Endothelial cell of umbilical vein (primary cell): ENCODE results near the gene RNF19B. TPM values are rescaled to one million over a fixed set of nuclear protein-coding genes. Genes with fewer than 3 reads are reported as not detected.

ENCODE experiments used
- BruUV-seq: library from RNA; stranded (reverse); fragments of 400-500 nt; replicated peaks from 2 replicates; lab custom pipeline; 2021; lab: Mats Ljungman, UMichigan
- CTCF ChIA-PET: fragments of 300-600, 350-600 bp; sonication (Branson Sonifier 250); formaldehyde crosslinking; loops from one replicate; lab custom pipeline; 2021; ENCODE audit warnings: antibody characterized with exemption, inconsistent platforms; lab: Charles Lee
- POLR2A ChIA-PET: fragments of 300-600, 350-600 bp; sonication (Branson Sonifier 250); formaldehyde crosslinking; loops from one replicate; lab custom pipeline; 2021; ENCODE audit warnings: antibody characterized with exemption, inconsistent platforms; lab: Charles Lee
- DNase-seq: peaks from one replicate; pipeline ENCODE4 v3.0.0-alpha.2; 2011; ENCODE audit warnings: low read depth, low spot score
- FAIRE-seq: peaks from 2 replicates; lab custom pipeline; 2011; peaks lifted over from hg19 to GRCh38; lab: Jason Lieb, UNC
- H2AFZ ChIP-seq: 2 replicates; pipeline ENCODE4 v1.6.0; 2012; ENCODE audit warnings: low read depth, low read length, control low read depth, inconsistent platforms
- H3K27ac ChIP-seq: 2 replicates; pipeline ENCODE4 v1.5.1; 2011; ENCODE audit warnings: low read depth, mild to moderate bottlenecking, control low read depth, low read length, moderate library complexity; ENCODE audit not compliant: insufficient read depth
- H3K27me3 ChIP-seq, 2 experiments: 2 replicates each; pipeline versions ENCODE4 v1.6.0 to v1.6.1; 2011; ENCODE audit warnings: low read length in 2 of 2, mixed read lengths in 1 of 2; ENCODE audit not compliant: control insufficient read depth in 2 of 2, insufficient read depth in 2 of 2
- H3K36me3 ChIP-seq, 2 experiments: 2 replicates in 1 of 2; 3 replicates in 1 of 2; pipeline ENCODE4 v1.5.1; 2011; ENCODE audit warnings: low read length in 2 of 2, mild to moderate bottlenecking in 1 of 2, moderate library complexity in 1 of 2; ENCODE audit not compliant: control insufficient read depth in 2 of 2, insufficient read depth in 2 of 2; ENCODE audit errors: extremely low read depth in 1 of 2
- H3K4me1 ChIP-seq: 3 replicates; pipeline ENCODE4 v1.5.1; 2011; ENCODE audit warnings: mild to moderate bottlenecking, low read length; ENCODE audit not compliant: control insufficient read depth, insufficient read depth; ENCODE audit errors: extremely low read depth
- H3K4me2 ChIP-seq: 2 replicates; pipeline ENCODE4 v1.6.1; 2011; ENCODE audit warnings: low read length, control low read depth, mixed read lengths; ENCODE audit not compliant: insufficient read depth
- H3K4me3 ChIP-seq, 3 experiments: fragments of 200-600 bp in 1 of 3; sonication (generic), shearing (Covaris generic) in 1 of 3; replicated peaks in 1 of 3; 2 replicates each; pipeline ENCODE4 v1.5.1; 2011 to 2016; ENCODE audit warnings: control low read depth in 3 of 3, low read length in 3 of 3, mild to moderate bottlenecking in 2 of 3, inconsistent platforms in 1 of 3, low read depth in 1 of 3, moderate library complexity in 1 of 3; ENCODE audit not compliant: insufficient read depth in 1 of 3
- H3K79me2 ChIP-seq: 2 replicates; pipeline ENCODE4 v1.6.0; 2012; ENCODE audit warnings: low read length, inconsistent platforms; ENCODE audit not compliant: control insufficient read depth, insufficient read depth
- H3K9ac ChIP-seq: replicated peaks from 2 replicates; pipeline ENCODE3; 2011; ENCODE audit warnings: low read length, control low read depth; ENCODE audit not compliant: insufficient read depth; ENCODE audit errors: extremely low read depth
- H3K9me1 ChIP-seq: replicated peaks from 3 replicates; pipeline ENCODE4 v1.6.0; 2011; ENCODE audit warnings: mild to moderate bottlenecking, low read length; ENCODE audit not compliant: control insufficient read depth, insufficient read depth; ENCODE audit errors: extremely low read depth
- H3K9me3 ChIP-seq: replicated peaks from 2 replicates; pipeline ENCODE4 v1.5.1; 2012; ENCODE audit warnings: low read length, inconsistent platforms; ENCODE audit not compliant: control insufficient read depth, insufficient read depth
- H4K20me1 ChIP-seq: replicated peaks from 2 replicates; pipeline ENCODE3; 2011; ENCODE audit warnings: mild to moderate bottlenecking, low read length; ENCODE audit not compliant: control insufficient read depth, insufficient read depth; ENCODE audit errors: extremely low read depth
- CTCF ChIP-seq, 2 donors: IDR thresholded peaks; 1 replicate in 1 of 2; 2 replicates in 1 of 2; pipeline ENCODE4 v1.5.1; 2011; ENCODE audit warnings: low read length in 2 of 2, mild to moderate bottlenecking in 2 of 2, moderate library complexity in 2 of 2, control low read depth in 1 of 2, inconsistent platforms in 1 of 2, low read depth in 1 of 2; ENCODE audit not compliant: insufficient read depth in 1 of 2; ENCODE audit errors: extremely low read depth in 1 of 2
- EZH2 ChIP-seq: IDR thresholded peaks from 2 replicates; pipeline ENCODE4 v1.6.1; 2012; ENCODE audit warnings: borderline replicate concordance, low read depth, mild to moderate bottlenecking, moderate library complexity, low read length, inconsistent platforms; ENCODE audit not compliant: severe bottlenecking
- FOS ChIP-seq: IDR thresholded peaks from 2 replicates; pipeline ENCODE4 v1.6.1; 2011; ENCODE audit warnings: mild to moderate bottlenecking, low read length, moderate library complexity, borderline replicate concordance; ENCODE audit not compliant: insufficient read depth
- GATA2 ChIP-seq: IDR thresholded peaks from 2 replicates; pipeline ENCODE4 v1.7.0; 2011; ENCODE audit warnings: low read depth, mild to moderate bottlenecking, moderate library complexity, mixed read lengths, low read length; ENCODE audit not compliant: insufficient read length, insufficient read depth
- JUN ChIP-seq: IDR thresholded peaks from 2 replicates; pipeline ENCODE4 v1.6.1; 2011; ENCODE audit warnings: borderline replicate concordance, low read depth; ENCODE audit not compliant: insufficient read length, insufficient read depth
- MAX ChIP-seq: IDR thresholded peaks from 2 replicates; pipeline ENCODE4 v1.6.1; 2011; ENCODE audit not compliant: insufficient read depth, insufficient read length
- MYC ChIP-seq: IDR thresholded peaks from one replicate; pipeline ENCODE4 v1.6.1; 2011; ENCODE audit warnings: mild to moderate bottlenecking, low read depth, low read length
- POLR2A ChIP-seq: IDR thresholded peaks from 2 replicates; pipeline ENCODE4 v1.6.1; 2012; ENCODE audit warnings: low read depth, mild to moderate bottlenecking, control low read depth, low read length
- POLR2AphosphoS5 ChIP-seq: IDR thresholded peaks from 2 replicates; pipeline ENCODE4 v1.6.1; 2012; ENCODE audit warnings: low read depth, mild to moderate bottlenecking, control low read depth, low read length, moderate library complexity; ENCODE audit not compliant: insufficient read depth
- dilution Hi-C: fragments of 300-500 bp; cut with MboI; formaldehyde crosslinking; loops from one replicate; pipeline ENCODE4 v1.15.0; 2019; ENCODE audit warnings: low sequenced_read_pairs; ENCODE audit not compliant: extremely low pct_ligation_motif_present
- intact Hi-C: fragments of 100-400 bp; cut with micrococcal nuclease; formaldehyde crosslinking; loops from one replicate; pipeline ENCODE4 v1.10.0; 2022
- polyA plus RNA-seq, 4 experiments: library from polyadenylated mRNA; depleted of rRNA in 3 of 4; stranded (reverse) in 3 of 4; unstranded in 1 of 4; fragments of >200 nt; gene quantifications; 2 replicates each; pipeline versions ENCODE4 v1.2.1 to v1.2.3, GENCODE V29; 2011 to 2012; ENCODE audit warnings: missing spikeins in 1 of 4
- total RNA-seq: library from RNA; stranded (reverse); gene quantifications from 2 replicates; pipeline ENCODE4 v1.2.3, GENCODE V29; 2021

RNF19B gene
- total and polyA plus RNA-seq, 2 donors (not counting 3 experiments of a cell fraction or from before 2014, with no cell fraction given), result 19.2 to 25.6 TPM

GRCh38 chr1:33012165-33012564 is 47.6 kb upstream of the RNF19B start:
- Histone ChIP-seq H3K4me3 (no peak overlapping the region), H3K79me2 (no peaks in the 10 kb centered on the region), H3K9me3 (no peaks in the 10 kb centered on the region), H2AFZ (no peak overlapping the region), H3K4me2 (no peak overlapping the region), H3K36me3 (peaks cover 9 to 11% of the 10 kb centered on the region in 2 experiments), H3K27ac (no peak overlapping the region), H3K27me3 (no peaks in the 10 kb centered on the region), H3K9me1 (no peaks in the 10 kb centered on the region), H3K9ac (no peak overlapping the region), H4K20me1 (no peaks in the 10 kb centered on the region), H3K4me1 (peaks cover 3% of the 10 kb centered on the region)
- CTCF ChIA-PET, result interaction anchor here (3.4 kb wide), 1 partner anchor 79 kb away, joined by 17 read pairs; no protein-coding TSS in a partner anchor
- FAIRE-seq (no peak), DNase-seq (no peak)
- POLR2A ChIA-PET, result no interaction called here
- intact Hi-C loops, result no loop called here
- no TSS peak for BruUV-seq
- dilution Hi-C loops, result no loop called here
- TF ChIP-seq GATA2 (no peak), CTCF (IDR thresholded peaks at IDR 0.05; ENCODE audit: extremely low read depth in 1 of 2, insufficient read depth in 1 of 2, low read depth in 1 of 2, low read length in 2 of 2) (no peak), EZH2 (no peak), POLR2A (no peak), JUN (no peak), MYC (no peak), FOS (no peak), MAX (no peak), POLR2AphosphoS5 (no peak)
